PC-9 (cell line): ENCODE results near the gene OXTR. TPM values are rescaled to one million over a fixed set of nuclear protein-coding genes. Genes with fewer than 3 reads are reported as not detected.
"Not testable (repeated sequence)": the region's sequence is repeated elsewhere in the genome, so short reads cannot be mapped to it uniquely, and the experiment has no call there.

Source experiments
- BruUV-seq: library from RNA; stranded (reverse); fragments of 400-500 nt; replicated peaks from 2 replicates; lab custom pipeline; 2021; lab: Mats Ljungman, UMichigan
- CTCF ChIA-PET: fragments of 300-600 bp; sonication (Branson Sonifier 250); formaldehyde crosslinking; loops from one replicate; lab custom pipeline; 2022; ENCODE audit warnings: antibody characterized with exemption; lab: Charles Lee
- POLR2A ChIA-PET: fragments of 300-600 bp; sonication (Branson Sonifier 250); formaldehyde crosslinking; loops from one replicate; lab custom pipeline; 2022; ENCODE audit warnings: antibody characterized with exemption; ENCODE audit not compliant: unreplicated experiment; lab: Charles Lee
- DNase-seq, 2 experiments: peaks; one replicate each; pipeline versions ENCODE4 v3.0.0 to v3.0.0-alpha.2; 2015 to 2022; ENCODE audit warnings: mixed read lengths in 1 of 2
- H2AFZ ChIP-seq: fragments of 200-600 bp; sonication (generic); 2 replicates; pipeline ENCODE4 v1.8.1; 2017; ENCODE audit warnings: antibody characterized with exemption
- H3F3A ChIP-seq: fragments of 200-600 bp; sonication (generic); 2 replicates; pipeline ENCODE4 v1.8.1; 2017; ENCODE audit warnings: antibody characterized with exemption, mild to moderate bottlenecking, low read depth; ENCODE audit not compliant: insufficient read depth
- H3K27ac ChIP-seq: fragments of 200-600 bp; sonication (generic); 2 replicates; pipeline ENCODE4 v1.6.1; 2016; ENCODE audit warnings: mixed run types
- H3K27me3 ChIP-seq: fragments of 200-600 bp; sonication (generic); 2 replicates; pipeline ENCODE4 v1.6.1; 2016; ENCODE audit warnings: low read depth, mixed run types; ENCODE audit not compliant: insufficient read depth
- H3K36me3 ChIP-seq: fragments of 200-600 bp; sonication (generic); 2 replicates; pipeline ENCODE4 v1.6.1; 2016; ENCODE audit warnings: low read depth, mixed run types
- H3K4me1 ChIP-seq: fragments of 200-600 bp; sonication (generic); replicated peaks from 2 replicates; pipeline ENCODE4 v1.6.1; 2016; ENCODE audit warnings: mixed run types; ENCODE audit not compliant: insufficient read depth
- H3K4me2 ChIP-seq: fragments of 200-600 bp; sonication (generic); 2 replicates; pipeline ENCODE4 v1.6.1; 2017; ENCODE audit warnings: mixed run types
- H3K4me3 ChIP-seq: fragments of 200-600 bp; sonication (generic); 2 replicates; pipeline ENCODE4 v1.6.1; 2016; ENCODE audit warnings: mixed run types
- H3K79me2 ChIP-seq: fragments of 200-600 bp; sonication (generic); 2 replicates; pipeline ENCODE4 v1.6.1; 2017; ENCODE audit warnings: low read depth, mixed run types
- H3K9me2 ChIP-seq: fragments of 200-600 bp; sonication (generic); 2 replicates; pipeline ENCODE4 v1.8.1; 2017; ENCODE audit warnings: mild to moderate bottlenecking; ENCODE audit not compliant: insufficient read depth
- H3K9me3 ChIP-seq: fragments of 200-600 bp; sonication (generic); 2 replicates; pipeline ENCODE4 v1.8.1; 2016; ENCODE audit warnings: low read depth; ENCODE audit not compliant: insufficient read depth
- H4K20me1 ChIP-seq: fragments of 200-600 bp; sonication (generic); 2 replicates; pipeline ENCODE4 v1.8.1; 2017; ENCODE audit not compliant: insufficient read depth
- CTCF ChIP-seq: fragments of 200-600 bp; sonication (generic); conservative IDR thresholded peaks from 2 replicates; pipeline ENCODE4 v1.6.1; 2017; ENCODE audit warnings: mixed run types, antibody characterized with exemption, mild to moderate bottlenecking, moderate library complexity
- EZH2 ChIP-seq: fragments of 200-600 bp; sonication (generic); IDR thresholded peaks from 2 replicates; pipeline ENCODE4 v1.8.0; 2017; ENCODE audit warnings: antibody characterized with exemption, low read depth
- intact Hi-C: fragments of 100-400 bp; cut with micrococcal nuclease; formaldehyde crosslinking; loops from one replicate; pipeline ENCODE4 v1.10.0; 2022; ENCODE audit not compliant: unreplicated experiment
- total RNA-seq: library from RNA; stranded (reverse); gene quantifications from 2 replicates; pipeline ENCODE4 v1.2.3, GENCODE V29; 2021

OXTR gene
- total RNA-seq, 1 experiment from 2014 or later, result 3.4 TPM

- Histone ChIP-seq H3F3A (peaks cover 14% of the 10 kb centered on the region; the same call in 1 of the 2 replicates), H3K36me3 (no peaks in the 10 kb centered on the region), H4K20me1 (no peaks in the 10 kb centered on the region), H3K4me1 (peaks cover 20% of the 10 kb centered on the region), H3K9me3 (no peaks in the 10 kb centered on the region), H3K27ac (peak overlapping the region; percentile 36), H3K4me2 (peak overlapping the region; percentile 49), H3K9me2 (no peaks in the 10 kb centered on the region), H3K4me3 (no peak overlapping the region), H3K27me3 (no peaks in the 10 kb centered on the region), H2AFZ (no peak overlapping the region), H3K79me2 (no peaks in the 10 kb centered on the region)
- intact Hi-C loops, result loop anchor here (1.0 kb wide), 1 partner anchor 16 kb away; no protein-coding TSS in a partner anchor
- TF ChIP-seq CTCF (no peak), EZH2 (no peak)
- BruUV-seq, result no TSS peak
- CTCF ChIA-PET, result interaction anchor here (0.6 to 0.7 kb wide), 2 partner anchors 16 to 699 kb away, joined by 3 to 5 read pairs; no protein-coding TSS in a partner anchor
- POLR2A ChIA-PET, result interaction anchor here (0.5 to 0.6 kb wide), 3 partner anchors 9 to 529 kb away, joined by 3 read pairs; partner anchors contain the start of gene CAV3
- DNase-seq, result peak in 1 of 2 experiments; percentile 87
These were observed 45.2 kb downstream of the OXTR start for GRCh38 chr3:8724108-8724752.

- no peak overlapping the region for H2AFZ ChIP-seq
- no peaks in the 10 kb centered on the region for H3K79me2 ChIP-seq
- peak overlapping the region; percentile 36 for H3K27ac ChIP-seq
- H3K4me3 ChIP-seq, result no peak overlapping the region
- H3K9me3 ChIP-seq, result no peaks in the 10 kb centered on the region
- peak overlapping the region; percentile 49; the same call in 1 of the 2 replicates for H3K4me2 ChIP-seq
- DNase-seq, result no peak
- TF ChIP-seq CTCF (no peak), EZH2 (no peak)
- peaks cover 20% of the 10 kb centered on the region for H3K4me1 ChIP-seq
- CTCF ChIA-PET, result no interaction called here
- H3F3A ChIP-seq, result peaks cover 14% of the 10 kb centered on the region; the same call in 1 of the 2 replicates
- no peaks in the 10 kb centered on the region for H3K9me2 ChIP-seq
- POLR2A ChIA-PET, result no interaction called here
- H3K27me3 ChIP-seq, result no peaks in the 10 kb centered on the region
- no peaks in the 10 kb centered on the region for H3K36me3 ChIP-seq
- H4K20me1 ChIP-seq, result no peaks in the 10 kb centered on the region
- no TSS peak for BruUV-seq
- intact Hi-C loops, result loop anchor here (1.0 kb wide), 1 partner anchor 17 kb away; no protein-coding TSS in a partner anchor
These were observed 45.8 kb downstream of the OXTR start for GRCh38 chr3:8723612-8724011.

GRCh38 chr3:8722808-8723207 lies 46.6 kb downstream of the OXTR start:
- DNase-seq, result no peak
- ChIA-PET POLR2A (no interaction called here), CTCF (no interaction called here)
- Histone ChIP-seq H3K36me3 (no peaks in the 10 kb centered on the region), H3K4me2 (no peak overlapping the region), H3K4me1 (peaks cover 20% of the 10 kb centered on the region), H3K9me2 (no peaks in the 10 kb centered on the region), H3K27ac (no peak overlapping the region), H2AFZ (no peak overlapping the region), H4K20me1 (no peaks in the 10 kb centered on the region), H3K27me3 (no peaks in the 10 kb centered on the region), H3K9me3 (no peaks in the 10 kb centered on the region), H3K79me2 (no peaks in the 10 kb centered on the region), H3K4me3 (no peak overlapping the region), H3F3A (peaks cover 14% of the 10 kb centered on the region; the same call in 1 of the 2 replicates)
- no TSS peak for BruUV-seq
- intact Hi-C loops, result no loop called here
- TF ChIP-seq EZH2 (no peak), CTCF (no peak)

- H3K9me3 ChIP-seq, H3K27ac ChIP-seq, H3K36me3 ChIP-seq, BruUV-seq, H3K79me2 ChIP-seq, H3K4me1 ChIP-seq, DNase-seq, H4K20me1 ChIP-seq, H3K4me3 ChIP-seq, H2AFZ ChIP-seq, POLR2A ChIA-PET, H3K27me3 ChIP-seq, intact Hi-C loops, H3K4me2 ChIP-seq, H3K9me2 ChIP-seq, H3F3A ChIP-seq: not testable (repeated sequence)
- CTCF ChIA-PET, result interaction anchor here (0.7 kb wide), 1 partner anchor 42 kb away, joined by 3 read pairs; no protein-coding TSS in a partner anchor
These were observed 53.7 kb downstream of the OXTR start for GRCh38 chr3:8715757-8716156.
